ENCODE measurements around the gene IFRD1.

Gene IFRD1

DNA sequence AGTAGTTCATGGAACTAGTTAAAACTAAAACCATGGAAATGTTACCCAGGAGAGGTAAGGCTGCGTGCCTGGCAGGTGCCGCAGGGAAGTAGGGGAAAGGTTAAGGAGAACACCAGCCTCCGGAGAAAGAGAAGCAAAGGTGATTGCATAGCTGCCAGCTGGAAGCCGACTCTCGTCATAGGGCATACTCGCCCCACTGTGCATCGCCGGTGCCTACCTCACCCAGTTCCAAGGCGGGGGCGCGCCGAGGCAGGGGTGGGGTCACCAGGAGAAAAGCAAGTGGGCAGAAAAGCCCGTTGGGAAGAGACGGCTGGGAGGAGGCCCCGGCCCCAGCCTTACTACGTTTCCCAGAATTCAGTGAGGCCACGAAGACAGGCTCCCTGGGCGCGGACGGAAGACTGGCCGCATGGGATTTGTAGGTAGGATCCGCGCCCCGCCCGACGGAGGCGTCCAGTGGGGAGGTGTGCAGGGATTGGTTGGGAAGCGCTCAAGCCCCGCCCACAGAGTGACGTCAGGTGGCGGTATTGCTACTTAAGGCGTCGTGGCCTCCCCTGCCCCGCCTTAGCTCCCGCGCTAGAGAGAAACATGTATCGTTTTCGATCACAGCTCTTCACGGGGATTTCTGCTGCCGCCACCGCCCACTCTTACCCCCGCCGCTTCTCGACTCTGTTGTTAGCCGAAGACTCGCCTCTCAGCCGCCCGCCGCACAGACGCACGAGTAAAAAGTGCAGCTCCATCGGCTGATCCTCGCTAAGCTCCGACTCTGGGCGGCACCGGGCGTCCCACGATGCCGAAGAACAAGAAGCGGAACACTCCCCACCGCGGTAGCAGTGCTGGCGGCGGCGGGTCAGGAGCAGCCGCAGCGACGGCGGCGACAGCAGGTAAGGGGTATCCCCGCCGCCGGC is at the start of gene IFRD1:
Gene IFRD1 (plus strand): TSS at position 559 of the 905 bp plus-strand sequence. CDS start 229 bp downstream, at position 788.
- DNase-seq = peak; percentile 98 to 100 (median 100)
- intact Hi-C loops (cut with DNase I) = no loop called here

- intact Hi-C loops (cut with DNase I) = no loop called here
These were observed 45.9 kb upstream of the IFRD1 start for GRCh38 chr7:112404321-112404720.

DNA sequence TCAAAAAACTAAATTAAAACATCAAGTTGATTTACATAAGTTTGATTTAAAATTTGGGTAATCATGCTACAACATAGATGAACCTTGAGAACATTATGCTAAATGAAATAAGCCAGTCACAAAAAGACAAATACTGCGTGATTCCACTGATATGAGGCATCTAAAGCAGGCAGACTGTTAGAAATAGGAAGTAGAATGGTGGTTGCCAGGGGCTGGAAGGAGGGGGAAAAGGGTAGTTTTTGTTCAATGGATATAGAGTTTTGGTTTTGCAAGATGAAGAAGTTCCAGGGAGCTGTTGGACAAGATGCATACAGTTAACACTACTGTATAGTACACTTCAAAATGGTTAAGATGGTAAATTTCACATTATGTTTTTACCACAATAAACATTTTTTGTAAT is 45.0 kb upstream of the IFRD1 start:
- intact Hi-C loops (cut with DNase I) = no loop called here
- no peak for DNase-seq

More at GRCh38 chr7:112404321-112404720, 45.9 kb upstream of the IFRD1 start:
- no peak for DNase-seq

DNA sequence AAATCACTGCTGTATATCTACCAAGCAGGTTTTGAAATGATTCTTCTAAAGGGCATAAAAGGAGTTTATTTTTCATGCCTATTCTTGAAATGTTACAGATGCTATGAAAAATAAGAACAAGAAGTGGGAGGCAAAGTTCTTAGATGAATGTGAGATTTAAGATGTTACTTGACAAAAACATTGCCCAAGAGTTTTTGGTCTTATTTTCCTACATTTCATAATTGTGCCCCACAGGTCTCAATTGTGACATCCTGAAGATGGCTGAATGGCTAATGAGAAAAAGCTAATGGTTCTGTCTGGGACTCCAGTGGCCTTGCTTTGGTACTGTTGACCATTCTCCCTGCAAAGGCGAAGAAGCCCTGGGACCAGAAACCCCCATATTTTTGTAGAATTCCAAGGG is 43.0 kb upstream of the IFRD1 start:
- intact Hi-C loops (cut with DNase I) = no loop called here
- DNase-seq = no peak

- no peak for DNase-seq
- intact Hi-C loops (cut with DNase I) = no loop called here
These were observed 40.2 kb upstream of the IFRD1 start for GRCh38 chr7:112410092-112410491.

DNA sequence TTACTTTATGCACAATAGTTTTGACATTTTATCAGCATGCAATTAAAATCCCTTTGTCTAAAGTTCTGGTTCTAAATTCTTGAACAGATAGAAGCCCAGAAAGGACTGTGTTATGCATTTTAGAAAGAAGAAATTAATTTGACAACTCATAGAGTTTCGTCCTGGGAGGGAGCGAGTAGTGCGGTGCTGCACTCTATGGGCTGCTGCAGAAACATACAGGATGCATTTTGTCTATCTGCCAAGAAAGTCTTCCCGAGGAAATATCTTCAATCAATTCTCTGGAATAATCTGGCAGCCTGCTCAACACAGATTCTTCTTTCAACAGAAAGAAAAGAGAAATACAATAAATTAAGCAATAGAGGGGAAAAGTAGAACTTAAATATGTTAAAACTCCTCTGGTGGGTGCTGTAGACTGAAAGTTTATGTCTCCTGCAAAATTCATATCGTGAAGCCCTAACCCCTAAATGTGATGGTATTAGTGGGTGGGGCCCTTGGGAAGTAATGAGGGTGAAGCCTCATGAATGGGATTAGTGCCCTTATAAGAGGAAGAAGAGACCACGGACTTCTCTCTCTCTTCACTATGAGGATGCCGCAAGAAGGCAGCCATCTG is 39.0 kb upstream of the IFRD1 start:
- intact Hi-C loops (cut with DNase I) = no loop called here
- peak in 41 of 42 donors; percentile 12 to 79 (median 50) for DNase-seq

GRCh38 chr7:112414855-112415490 is 35.3 kb upstream of the IFRD1 start:
- DNase-seq = peak in 5 of 42 donors; percentile 20 to 47 (median 38)
- intact Hi-C loops (cut with DNase I) = no loop called here

DNA sequence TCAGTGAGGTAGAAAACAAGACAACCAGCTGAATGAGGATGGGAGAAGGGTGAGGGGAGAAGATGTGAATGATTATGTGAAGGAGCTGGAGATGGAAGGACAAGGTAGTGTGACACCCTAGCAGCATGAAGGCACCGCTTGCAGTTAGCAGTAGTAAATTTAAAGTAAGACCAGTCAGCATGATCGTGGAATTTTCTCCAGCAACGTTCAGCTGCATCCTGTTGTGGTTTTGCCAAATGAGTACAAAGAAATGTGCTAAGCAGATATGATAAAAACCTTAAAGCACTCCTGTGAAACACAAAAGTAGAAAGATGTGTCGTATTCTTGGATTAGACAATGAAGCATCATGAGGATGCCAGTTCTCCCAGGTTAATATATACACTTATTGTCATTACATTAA is 34.1 kb upstream of the IFRD1 start:
- intact Hi-C loops (cut with DNase I) = no loop called here
- DNase-seq = no peak

GRCh38 chr7:112419543-112420130 is 30.6 kb upstream of the IFRD1 start:
- DNase-seq = no peak
- intact Hi-C loops (cut with DNase I) = no loop called here

- DNase-seq = peak in 1 of 42 donors; percentile 46
- intact Hi-C loops (cut with DNase I) = no loop called here
These were observed 29.9 kb upstream of the IFRD1 start for GRCh38 chr7:112420236-112420861.

DNA sequence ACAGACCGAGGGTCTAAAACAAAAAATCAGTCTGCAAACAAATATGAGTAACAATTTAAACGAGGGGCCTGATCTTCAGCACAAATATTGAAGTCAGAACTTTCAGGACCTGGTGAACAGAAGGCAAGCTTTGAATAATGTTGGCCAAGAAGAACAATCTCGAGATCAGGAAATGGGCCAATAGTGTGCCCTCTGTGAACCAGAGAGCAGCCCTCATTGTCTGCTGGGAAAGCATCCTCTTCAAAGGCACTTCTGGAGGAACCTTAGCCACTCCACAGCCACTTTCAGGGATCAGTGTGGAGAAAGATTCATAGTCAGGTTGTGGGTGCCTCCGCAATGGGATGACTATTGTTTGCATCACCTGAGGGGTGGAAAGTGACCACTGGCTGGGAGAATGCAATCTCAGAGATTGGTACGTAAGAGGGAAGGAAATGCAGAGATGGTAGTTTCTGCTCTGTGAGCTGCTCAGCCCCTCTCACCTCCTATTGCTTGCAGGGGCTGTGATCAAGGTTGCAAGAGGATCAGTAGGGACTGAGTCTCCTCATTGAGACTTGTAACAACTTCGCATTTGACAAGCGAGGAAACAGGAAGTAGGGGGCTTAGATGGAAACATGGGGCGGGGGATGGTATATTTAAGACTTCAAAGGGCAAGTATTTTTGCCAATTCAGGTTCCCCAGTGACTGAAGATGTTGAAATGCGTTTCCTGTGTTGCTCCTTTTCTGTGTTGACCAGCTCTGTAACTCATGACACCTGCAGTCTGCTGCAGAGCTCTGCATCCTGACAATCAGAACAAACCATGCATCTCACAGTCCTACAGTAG is 28.4 kb upstream of the IFRD1 start:
- intact Hi-C loops (cut with DNase I) = no loop called here

DNA sequence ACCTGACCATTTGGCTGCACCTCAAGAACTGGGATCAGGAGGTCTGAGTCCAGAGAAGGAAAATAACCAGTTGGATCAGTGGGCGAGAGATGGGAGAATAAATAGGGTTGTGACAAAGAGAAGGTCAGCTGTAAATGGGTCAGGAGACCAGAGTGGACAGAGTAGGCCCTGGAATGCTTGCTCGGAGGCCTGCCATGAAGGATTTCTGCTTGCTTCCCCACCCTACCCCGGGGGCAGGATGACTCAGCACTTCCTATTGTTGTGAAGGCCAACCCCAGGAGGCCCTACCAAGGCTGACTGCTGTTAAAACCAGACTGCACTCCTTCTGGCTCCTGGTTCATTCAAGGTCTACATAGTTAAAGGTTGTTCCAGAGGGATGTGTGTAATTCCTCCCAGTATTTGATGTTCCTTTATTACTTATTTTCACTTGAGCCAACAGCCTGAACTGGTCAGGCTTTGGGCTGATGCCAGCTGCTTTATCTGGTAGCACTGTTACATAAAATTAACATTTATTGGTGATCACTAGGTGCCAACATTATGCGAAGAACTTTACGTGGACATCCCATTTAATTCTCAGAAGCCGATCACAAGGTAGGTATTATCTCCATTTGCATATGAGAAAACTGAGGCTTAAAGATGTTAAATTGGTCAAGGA is 27.3 kb upstream of the IFRD1 start:
- peak; percentile 21 to 85 (median 52) for DNase-seq
- intact Hi-C loops (cut with DNase I) = no loop called here

More for the DNA sequence above, 28.4 kb upstream of the IFRD1 start:
- DNase-seq = peak in 1 of 42 donors; percentile 36

- intact Hi-C loops (cut with DNase I) = no loop called here
- no peak for DNase-seq
These were observed 26.3 kb upstream of the IFRD1 start for GRCh38 chr7:112423987-112424386.

DNA sequence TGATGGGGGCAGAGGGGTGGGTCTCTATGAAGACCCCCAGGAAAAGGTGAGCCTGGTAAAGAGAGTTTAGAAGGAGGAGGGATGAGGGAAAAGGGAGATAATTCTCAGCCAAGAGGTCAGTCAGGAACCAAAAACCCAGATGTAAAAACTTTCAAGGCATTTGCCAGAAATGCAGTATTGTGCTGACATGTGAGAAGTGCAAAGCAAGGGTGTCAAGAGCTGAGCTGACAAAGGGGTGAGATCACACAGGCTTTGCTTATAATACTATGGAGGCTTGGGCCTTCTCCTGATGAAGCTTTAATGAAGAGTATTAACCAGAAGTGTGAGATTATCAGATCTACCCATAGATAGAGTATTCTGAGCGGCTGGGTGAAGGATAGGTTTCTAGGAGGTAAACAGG is 22.3 kb upstream of the IFRD1 start:
- DNase-seq = no peak
- intact Hi-C loops (cut with DNase I) = no loop called here

DNA sequence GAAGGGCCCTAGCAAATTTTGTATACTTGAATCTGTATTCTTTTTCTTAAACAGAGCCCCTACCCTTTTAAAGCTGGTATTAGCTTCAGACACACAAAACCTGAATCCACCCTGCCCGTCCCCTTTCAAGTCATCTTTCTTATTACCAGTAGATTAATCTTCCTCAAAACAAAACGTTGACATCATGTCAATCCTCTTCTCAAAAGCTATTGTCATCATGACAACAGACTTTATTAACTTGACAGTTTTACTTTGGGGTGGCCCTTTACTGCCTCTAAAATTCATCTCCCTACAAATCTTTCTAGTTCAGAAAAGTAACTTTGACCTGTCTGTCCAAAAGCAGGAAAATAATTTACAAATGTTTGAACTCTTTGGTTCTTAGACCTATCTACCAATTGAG is 21.5 kb upstream of the IFRD1 start:
- intact Hi-C loops (cut with DNase I) = no loop called here
- no peak for DNase-seq

DNA sequence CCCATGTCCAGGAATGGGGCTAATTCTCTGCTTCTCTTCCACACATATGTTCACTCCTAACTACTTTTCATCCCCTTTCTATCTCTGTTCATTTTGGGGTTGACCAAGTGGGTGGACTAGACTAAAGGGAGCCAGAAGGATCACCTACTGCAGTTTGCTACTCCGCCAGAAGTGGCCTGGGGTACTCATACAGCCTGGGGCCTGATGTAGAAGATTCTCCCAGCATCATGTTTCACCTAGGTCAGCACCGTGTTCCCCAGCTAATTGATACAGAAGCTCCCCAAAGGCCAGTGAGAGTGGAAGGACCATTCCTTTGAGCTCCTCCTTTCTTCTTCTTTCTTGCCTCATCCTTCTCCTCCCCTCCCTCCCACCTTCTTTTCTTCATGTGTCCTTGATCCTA is 19.6 kb upstream of the IFRD1 start:
- intact Hi-C loops (cut with DNase I) = no loop called here
- no peak for DNase-seq

DNA sequence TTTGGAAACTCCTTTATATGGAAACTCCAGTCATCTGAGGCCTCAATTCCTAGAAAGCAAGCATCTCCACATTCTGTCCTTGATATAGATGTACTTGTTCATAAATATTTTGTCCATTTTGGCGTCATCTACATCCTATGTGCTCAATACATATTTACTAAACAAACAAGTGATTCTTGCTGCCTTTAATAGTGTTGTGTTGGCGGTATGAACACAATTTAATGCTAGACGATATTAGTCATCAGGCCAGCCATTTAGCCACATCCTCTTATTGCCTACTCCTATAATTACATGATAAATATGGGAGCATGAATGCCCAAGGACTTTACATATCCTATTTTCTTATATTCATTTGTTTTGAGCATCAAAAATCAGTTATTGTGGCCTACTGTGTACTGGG is 18.5 kb upstream of the IFRD1 start:
- DNase-seq = no peak
- intact Hi-C loops (cut with DNase I) = no loop called here

DNA sequence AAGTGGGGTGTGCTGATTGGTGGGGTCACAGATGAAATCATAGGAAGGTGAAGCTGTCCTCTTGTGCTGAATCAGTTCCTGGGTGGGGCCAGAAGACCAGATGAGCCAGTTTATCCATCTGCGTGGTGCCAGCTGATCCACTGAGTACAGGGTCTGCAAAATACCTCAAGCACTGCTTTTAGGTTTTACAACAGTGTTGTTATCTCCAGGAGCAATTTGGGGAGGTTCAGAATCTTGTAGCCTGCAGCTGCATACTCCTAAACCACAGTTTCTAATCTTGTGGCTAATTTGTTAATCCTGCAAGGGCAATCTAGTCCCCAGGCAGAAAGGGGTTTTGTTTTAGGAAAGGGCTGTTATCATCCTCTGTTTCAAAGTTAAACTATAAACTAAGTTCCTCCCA is 17.0 kb upstream of the IFRD1 start:
- intact Hi-C loops (cut with DNase I) = no loop called here

More for the DNA sequence above, 17.0 kb upstream of the IFRD1 start:
- no peak for DNase-seq

All from head of caudate nucleus (tissue), 42 donors.